ENCODE measurements around the gene SH2D1A.
A peak's percentile ranks its signal among the peaks of the same experiment; 100 is the strongest.
"Not testable (repeated sequence)": the region's sequence is repeated elsewhere in the genome, so short reads cannot be mapped to it uniquely, and the experiment has no call there.

SH2D1A gene

DNA sequence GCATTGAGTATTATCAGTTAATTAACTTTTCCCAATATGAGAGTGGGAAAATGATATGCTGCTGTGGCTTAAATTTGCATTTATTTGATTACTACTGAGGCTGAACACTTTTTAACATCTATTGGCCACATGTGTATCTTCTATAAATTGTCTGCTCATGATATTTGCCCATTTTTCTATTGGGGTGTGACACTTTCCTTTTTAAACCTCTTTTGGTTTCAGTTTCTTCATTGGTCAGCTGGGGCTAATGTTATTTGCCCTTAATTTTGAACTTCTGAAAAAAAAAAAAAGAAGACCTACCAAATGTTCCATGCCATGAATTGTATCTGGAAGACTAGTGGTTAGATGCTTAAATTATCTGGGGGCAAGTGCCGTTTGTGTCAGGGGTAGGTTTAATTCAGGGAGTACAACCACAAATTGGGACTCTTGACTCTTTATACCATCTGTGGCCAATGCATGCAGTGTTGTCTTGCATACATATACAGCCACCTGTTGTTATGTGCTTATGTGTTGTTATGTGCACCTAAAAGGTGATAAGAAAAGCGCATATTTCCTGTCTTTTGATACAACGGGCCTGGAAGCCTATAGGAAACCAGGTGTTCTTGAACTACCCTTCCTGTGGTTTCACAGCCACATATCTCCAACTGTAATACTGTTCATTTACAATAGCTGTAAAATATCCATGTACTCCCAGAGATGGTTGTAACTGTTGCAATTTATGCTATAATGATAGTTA is 49.0 kb downstream of the SH2D1A start:
- H3K4me3 ChIP-seq = no peak overlapping the region
- no peaks in the 10 kb centered on the region for H3K36me3 ChIP-seq
- H3K27ac ChIP-seq = no peak overlapping the region
- TF ChIP-seq, protein P1, sequence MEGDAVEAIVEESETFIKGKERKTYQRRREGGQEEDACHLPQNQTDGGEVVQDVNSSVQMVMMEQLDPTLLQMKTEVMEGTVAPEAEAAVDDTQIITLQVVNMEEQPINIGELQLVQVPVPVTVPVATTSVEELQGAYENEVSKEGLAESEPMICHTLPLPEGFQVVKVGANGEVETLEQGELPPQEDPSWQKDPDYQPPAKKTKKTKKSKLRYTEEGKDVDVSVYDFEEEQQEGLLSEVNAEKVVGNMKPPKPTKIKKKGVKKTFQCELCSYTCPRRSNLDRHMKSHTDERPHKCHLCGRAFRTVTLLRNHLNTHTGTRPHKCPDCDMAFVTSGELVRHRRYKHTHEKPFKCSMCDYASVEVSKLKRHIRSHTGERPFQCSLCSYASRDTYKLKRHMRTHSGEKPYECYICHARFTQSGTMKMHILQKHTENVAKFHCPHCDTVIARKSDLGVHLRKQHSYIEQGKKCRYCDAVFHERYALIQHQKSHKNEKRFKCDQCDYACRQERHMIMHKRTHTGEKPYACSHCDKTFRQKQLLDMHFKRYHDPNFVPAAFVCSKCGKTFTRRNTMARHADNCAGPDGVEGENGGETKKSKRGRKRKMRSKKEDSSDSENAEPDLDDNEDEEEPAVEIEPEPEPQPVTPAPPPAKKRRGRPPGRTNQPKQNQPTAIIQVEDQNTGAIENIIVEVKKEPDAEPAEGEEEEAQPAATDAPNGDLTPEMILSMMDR (IDR thresholded peaks at IDR 0.05) = no peak
- intact Hi-C loops (cut with DNase I; ENCODE audit: low total_unique reads) = no loop called here
- no peaks in the 10 kb centered on the region for H3K4me1 ChIP-seq
- no peaks in the 10 kb centered on the region for H3K9me3 ChIP-seq
- H3K27me3 ChIP-seq = no peaks in the 10 kb centered on the region
- DNase-seq = no peak

- intact Hi-C loops (cut with DNase I; ENCODE audit: low total_unique reads) = no loop called here
Observed at GRCh38 chrX:124401696-124402095, 55.3 kb downstream of the SH2D1A start.

GRCh38 chrX:124405868-124406267 is 59.5 kb downstream of the SH2D1A start:
- H3K4me1 ChIP-seq = no peaks in the 10 kb centered on the region
- no peaks in the 10 kb centered on the region for H3K36me3 ChIP-seq
- intact Hi-C loops (cut with DNase I; ENCODE audit: low total_unique reads) = no loop called here
- H3K4me3 ChIP-seq = no peak overlapping the region
- no peaks in the 10 kb centered on the region for H3K27me3 ChIP-seq
- no peak overlapping the region for H3K27ac ChIP-seq
- no peaks in the 10 kb centered on the region for H3K9me3 ChIP-seq
- TF ChIP-seq, protein P1 (IDR thresholded peaks at IDR 0.05) = no peak
- DNase-seq = no peak

More at GRCh38 chrX:124401696-124402095, 55.3 kb downstream of the SH2D1A start:
- Histone ChIP-seq H3K4me1 (no peaks in the 10 kb centered on the region), H3K36me3 (no peaks in the 10 kb centered on the region), H3K27ac (no peak overlapping the region), H3K27me3 (no peaks in the 10 kb centered on the region), H3K9me3 (no peaks in the 10 kb centered on the region), H3K4me3 (no peak overlapping the region)
- no peak for DNase-seq
- TF ChIP-seq, protein P1 (IDR thresholded peaks at IDR 0.05) = no peak

GRCh38 chrX:124406294-124407014 is 60.1 kb downstream of the SH2D1A start:
- Histone ChIP-seq H3K9me3 (no peaks in the 10 kb centered on the region), H3K4me1 (no peaks in the 10 kb centered on the region), H3K4me3 (no peak overlapping the region), H3K27me3 (no peaks in the 10 kb centered on the region), H3K36me3 (no peaks in the 10 kb centered on the region), H3K27ac (no peak overlapping the region)
- TF ChIP-seq, protein P1 (IDR thresholded peaks at IDR 0.05) = peak; percentile 37 to 49
- peak in 1 of 2 donors; percentile 36 for DNase-seq
- intact Hi-C loops (cut with DNase I; ENCODE audit: low total_unique reads) = no loop called here

GRCh38 chrX:124407226-124407625 is 60.9 kb downstream of the SH2D1A start:
- TF ChIP-seq, protein P1 (IDR thresholded peaks at IDR 0.05) = no peak
- no peak overlapping the region for H3K4me3 ChIP-seq
- no peak overlapping the region for H3K27ac ChIP-seq
- H3K27me3 ChIP-seq = no peaks in the 10 kb centered on the region
- H3K4me1 ChIP-seq = no peaks in the 10 kb centered on the region
- intact Hi-C loops (cut with DNase I; ENCODE audit: low total_unique reads) = no loop called here
- DNase-seq = no peak
- H3K9me3 ChIP-seq = no peaks in the 10 kb centered on the region
- no peaks in the 10 kb centered on the region for H3K36me3 ChIP-seq

DNA sequence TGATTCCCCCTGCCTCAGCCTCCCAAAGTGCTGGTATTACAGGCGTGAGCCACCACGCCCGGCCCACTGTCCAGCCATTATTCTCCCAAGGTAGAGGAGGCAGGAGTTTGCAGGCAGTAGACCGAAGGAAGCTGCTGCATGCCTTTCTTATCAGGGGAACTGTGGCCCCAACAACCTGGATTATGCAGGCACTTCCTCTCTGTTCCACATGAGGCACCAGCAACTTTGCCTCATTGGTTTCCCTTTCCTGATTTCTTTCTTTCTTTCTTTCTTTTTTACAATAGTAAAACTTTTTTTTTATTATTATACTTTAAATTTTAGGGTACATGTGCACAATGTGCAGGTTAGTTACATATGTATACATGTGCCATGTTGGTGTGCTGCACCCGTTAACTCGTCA is 62.0 kb downstream of the SH2D1A start:
- H3K9me3 ChIP-seq; DNase-seq; H3K36me3 ChIP-seq; intact Hi-C loops (cut with DNase I; ENCODE audit: low total_unique reads); H3K4me1 ChIP-seq; H3K27me3 ChIP-seq; H3K4me3 ChIP-seq; H3K27ac ChIP-seq: not testable (repeated sequence)
